Activated CD4-positive, alpha-beta T cell treated with anti-CD3 and anti-CD28 coated beads for 48 hours (primary cell): ENCODE results near the gene CDK5RAP2.
"Not testable (repeated sequence)": the region's sequence is repeated elsewhere in the genome, so short reads cannot be mapped to it uniquely, and the experiment has no call there.

Experiments used
- DNase-seq: peaks from one replicate; pipeline ENCODE4 v3.0.0-alpha.2; 2020

Gene CDK5RAP2

GRCh38 chr9:120583958-120584369 lies 4.0 kb upstream of the CDK5RAP2 start:
- DNase-seq = peak; percentile 24

GRCh38 chr9:120579139-120580050 lies 572 bp downstream of the CDK5RAP2 start:
- peak; percentile 6 for DNase-seq

- DNase-seq = no peak
Measured at GRCh38 chr9:120574473-120574872, 5.5 kb downstream of the CDK5RAP2 start.

- DNase-seq = no peak
Measured at GRCh38 chr9:120572472-120572871, 7.5 kb downstream of the CDK5RAP2 start.

- DNase-seq = no peak
Measured at GRCh38 chr9:120571443-120572257, 8.3 kb downstream of the CDK5RAP2 start.

- DNase-seq = no peak
Measured at GRCh38 chr9:120570296-120570695, 9.7 kb downstream of the CDK5RAP2 start.

GRCh38 chr9:120569556-120569955 lies 10.4 kb downstream of the CDK5RAP2 start:
- no peak for DNase-seq

- DNase-seq = no peak
Measured at GRCh38 chr9:120568816-120569215, 11.2 kb downstream of the CDK5RAP2 start.

GRCh38 chr9:120567874-120568273 lies 12.1 kb downstream of the CDK5RAP2 start:
- no peak for DNase-seq

GRCh38 chr9:120567081-120567480 lies 12.9 kb downstream of the CDK5RAP2 start:
- no peak for DNase-seq

- DNase-seq = no peak
Measured at GRCh38 chr9:120564589-120564988, 15.4 kb downstream of the CDK5RAP2 start.

GRCh38 chr9:120562861-120563443 lies 17.0 kb downstream of the CDK5RAP2 start:
- no peak for DNase-seq

- no peak for DNase-seq
Measured at GRCh38 chr9:120561709-120562108, 18.3 kb downstream of the CDK5RAP2 start.

- no peak for DNase-seq
Measured at GRCh38 chr9:120559546-120559945, 20.4 kb downstream of the CDK5RAP2 start.

GRCh38 chr9:120558454-120558853 lies 21.5 kb downstream of the CDK5RAP2 start:
- no peak for DNase-seq

GRCh38 chr9:120557205-120557604 lies 22.8 kb downstream of the CDK5RAP2 start:
- DNase-seq = no peak

- DNase-seq = no peak
Measured at GRCh38 chr9:120556775-120557174, 23.2 kb downstream of the CDK5RAP2 start.

- no peak for DNase-seq
Measured at GRCh38 chr9:120555839-120556238, 24.1 kb downstream of the CDK5RAP2 start.

GRCh38 chr9:120552210-120552704 lies 27.7 kb downstream of the CDK5RAP2 start:
- DNase-seq = not testable (repeated sequence)

- no peak for DNase-seq
Measured at GRCh38 chr9:120545701-120546550, 34.0 kb downstream of the CDK5RAP2 start.

- DNase-seq = no peak
Measured at GRCh38 chr9:120544441-120544840, 35.5 kb downstream of the CDK5RAP2 start.
